Neural crest cell (in vitro differentiated cells): Measurements from ENCODE around the gene OCSTAMP. TPM values are rescaled to one million over a fixed set of nuclear protein-coding genes. Genes with fewer than 3 reads are reported as not detected.

Experiments
- DNase-seq: peaks from one replicate; pipeline ENCODE4 v3.0.0; 2021; ENCODE audit warnings: low read depth, mixed read lengths, low spot score
- H3K27ac Mint-ChIP-seq: one replicate; pipeline ENCODE4 v1.8.0; 2021; ENCODE audit warnings: mild to moderate bottlenecking, mixed read lengths; ENCODE audit not compliant: unreplicated experiment
- H3K27me3 Mint-ChIP-seq: 2 replicates; pipeline ENCODE4 v1.8.0; 2021; ENCODE audit warnings: low read depth, mild to moderate bottlenecking, mixed read lengths
- H3K36me3 Mint-ChIP-seq: 2 replicates; pipeline ENCODE4 v1.8.0; 2021; ENCODE audit warnings: low read depth, mild to moderate bottlenecking, mixed read lengths
- H3K4me1 Mint-ChIP-seq: 2 replicates; pipeline ENCODE4 v1.8.0; 2021; ENCODE audit warnings: mixed read lengths
- H3K4me3 Mint-ChIP-seq: one replicate; pipeline ENCODE4 v1.8.0; 2021; ENCODE audit warnings: mild to moderate bottlenecking, mixed read lengths
- H3K9me3 Mint-ChIP-seq: 2 replicates; pipeline ENCODE4 v1.8.0; 2021; ENCODE audit warnings: mixed read lengths
- CTCF ChIP-seq: fragments of 200-600 bp; sonication (generic); conservative IDR thresholded peaks from 2 replicates; pipeline ENCODE4 v1.5.0; 2021; ENCODE audit warnings: antibody characterized with exemption, mild to moderate bottlenecking
- total RNA-seq: library from RNA; stranded (reverse); gene quantifications from 2 replicates; pipeline ENCODE4 v1.2.1, GENCODE V29; 2021

OCSTAMP gene
- total RNA-seq, 1 donor from 2014 or later: 0.26 TPM

- TF ChIP-seq CTCF: no peak
- no peak overlapping the region for H3K27ac Mint-ChIP-seq
- H3K4me1 Mint-ChIP-seq: peaks cover 4% of the 10 kb centered on the region
- H3K4me3 Mint-ChIP-seq: no peak overlapping the region
- no peaks in the 10 kb centered on the region for H3K9me3 Mint-ChIP-seq
- no peaks in the 10 kb centered on the region for H3K27me3 Mint-ChIP-seq
- no peaks in the 10 kb centered on the region for H3K36me3 Mint-ChIP-seq
- no peak for DNase-seq
Observed at GRCh38 chr20:46568570-46569129, 18.2 kb upstream of the OCSTAMP start.

DNA sequence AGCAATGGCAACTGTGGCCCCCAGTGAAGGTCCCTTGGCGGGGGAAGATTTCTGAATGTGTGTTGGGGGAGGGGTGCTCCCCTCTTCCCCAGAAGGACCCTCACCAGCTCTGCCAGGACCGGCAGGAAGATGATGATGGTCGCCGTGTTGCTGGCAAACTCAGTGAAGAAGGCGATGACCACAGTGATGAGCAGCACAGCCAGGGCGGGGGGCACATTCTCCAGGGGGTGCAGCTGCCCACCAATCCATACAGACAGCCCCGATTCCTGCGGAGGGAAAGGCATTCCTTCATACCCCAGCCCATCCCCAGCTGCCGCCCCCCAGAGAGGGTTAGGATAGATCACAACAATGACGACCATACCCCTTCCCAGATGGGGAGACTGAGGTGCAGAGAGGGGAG is 15.7 kb upstream of the OCSTAMP start:
- Mint-ChIP-seq H3K27me3 (no peaks in the 10 kb centered on the region), H3K4me1 (no peaks in the 10 kb centered on the region), H3K27ac (no peak overlapping the region), H3K9me3 (no peaks in the 10 kb centered on the region), H3K36me3 (no peaks in the 10 kb centered on the region), H3K4me3 (no peak overlapping the region)
- TF ChIP-seq CTCF: no peak
- no peak for DNase-seq

- H3K9me3 Mint-ChIP-seq: no peaks in the 10 kb centered on the region
Observed at GRCh38 chr20:46564241-46564957, 13.9 kb upstream of the OCSTAMP start.

GRCh38 chr20:46563860-46564221 is 13.4 kb upstream of the OCSTAMP start:
- H3K4me1 Mint-ChIP-seq: no peaks in the 10 kb centered on the region
- no peaks in the 10 kb centered on the region for H3K9me3 Mint-ChIP-seq
- no peak overlapping the region for H3K27ac Mint-ChIP-seq
- no peaks in the 10 kb centered on the region for H3K27me3 Mint-ChIP-seq
- TF ChIP-seq CTCF: no peak
- no peak overlapping the region for H3K4me3 Mint-ChIP-seq
- DNase-seq: no peak
- no peaks in the 10 kb centered on the region for H3K36me3 Mint-ChIP-seq

More at GRCh38 chr20:46564241-46564957, 13.9 kb upstream of the OCSTAMP start:
- Mint-ChIP-seq H3K27ac (no peak overlapping the region), H3K4me1 (no peaks in the 10 kb centered on the region), H3K4me3 (no peak overlapping the region), H3K27me3 (no peaks in the 10 kb centered on the region), H3K36me3 (no peaks in the 10 kb centered on the region)
- no peak for TF ChIP-seq CTCF
- DNase-seq: no peak

GRCh38 chr20:46563170-46563859 is 12.9 kb upstream of the OCSTAMP start:
- DNase-seq: peak; percentile 20
- H3K4me3 Mint-ChIP-seq: no peak overlapping the region
- no peaks in the 10 kb centered on the region for H3K4me1 Mint-ChIP-seq
- H3K9me3 Mint-ChIP-seq: no peaks in the 10 kb centered on the region
- no peak for TF ChIP-seq CTCF
- H3K27ac Mint-ChIP-seq: no peak overlapping the region
- no peaks in the 10 kb centered on the region for H3K36me3 Mint-ChIP-seq
- no peaks in the 10 kb centered on the region for H3K27me3 Mint-ChIP-seq
